Astrocyte (in vitro differentiated cells and primary cell): ENCODE data around the gene TEX101. TPM values are rescaled to one million over a fixed set of nuclear protein-coding genes. Genes with fewer than 3 reads are reported as not detected.
A peak's percentile ranks its signal among the peaks of the same experiment; 100 is the strongest.

Experiments
- DNase-seq: peaks from one replicate; pipeline ENCODE4 v3.0.0-alpha.2; 2010; ENCODE audit warnings: low read depth
- FAIRE-seq: peaks from 2 replicates; lab custom pipeline; 2011; peaks lifted over from hg19 to GRCh38; lab: Jason Lieb, UNC
- H2AFZ ChIP-seq: 2 replicates; pipeline ENCODE4 v1.6.0; 2012; ENCODE audit warnings: low read depth, low read length, inconsistent platforms
- H3K27ac ChIP-seq: 2 replicates; pipeline ENCODE4 v1.5.1; 2011; ENCODE audit warnings: low read depth, low read length, inconsistent platforms
- H3K27me3 ChIP-seq: 2 replicates; pipeline ENCODE4 v1.6.0; 2011; ENCODE audit warnings: low read length, inconsistent platforms; ENCODE audit not compliant: insufficient read depth
- H3K36me3 ChIP-seq: 2 replicates; pipeline ENCODE4 v1.5.1; 2011; ENCODE audit warnings: low read length, inconsistent platforms; ENCODE audit not compliant: insufficient read depth
- H3K4me1 ChIP-seq: 2 replicates; pipeline ENCODE4 v1.5.1; 2011; ENCODE audit warnings: low read length, inconsistent platforms; ENCODE audit not compliant: insufficient read depth
- H3K4me2 ChIP-seq: 2 replicates; pipeline ENCODE4 v1.6.0; 2012; ENCODE audit warnings: low read length, inconsistent platforms
- H3K4me3 ChIP-seq: 2 replicates; pipeline ENCODE4 v1.5.1; 2011; ENCODE audit warnings: low read depth, mild to moderate bottlenecking, low read length, inconsistent platforms; ENCODE audit not compliant: insufficient read depth
- H3K79me2 ChIP-seq: 2 replicates; pipeline ENCODE4 v1.6.0; 2012; ENCODE audit warnings: mild to moderate bottlenecking, low read length, inconsistent platforms; ENCODE audit not compliant: insufficient read depth
- H3K9ac ChIP-seq: 2 replicates; pipeline ENCODE4 v1.6.0; 2012; ENCODE audit warnings: mild to moderate bottlenecking, low read length, inconsistent platforms
- H3K9me3 ChIP-seq: 2 replicates; pipeline ENCODE4 v1.5.1; 2012; ENCODE audit warnings: low read depth, mild to moderate bottlenecking, low read length, inconsistent platforms; ENCODE audit not compliant: insufficient read depth
- H4K20me1 ChIP-seq: 2 replicates; pipeline ENCODE4 v1.6.0; 2012; ENCODE audit warnings: low read length, inconsistent platforms; ENCODE audit not compliant: insufficient read depth
- H3K27ac Mint-ChIP-seq: one replicate; pipeline ENCODE4 v1.8.0; 2021; ENCODE audit warnings: mild to moderate bottlenecking, mixed read lengths; ENCODE audit not compliant: unreplicated experiment
- H3K27me3 Mint-ChIP-seq: one replicate; pipeline ENCODE4 v1.8.0; 2021; ENCODE audit warnings: low read depth, mixed read lengths; ENCODE audit not compliant: unreplicated experiment
- H3K36me3 Mint-ChIP-seq: one replicate; pipeline ENCODE4 v1.8.0; 2021; ENCODE audit warnings: low read depth, mixed read lengths; ENCODE audit not compliant: unreplicated experiment
- H3K4me1 Mint-ChIP-seq: one replicate; pipeline ENCODE4 v1.8.0; 2021; ENCODE audit warnings: low read depth, mixed read lengths; ENCODE audit not compliant: unreplicated experiment
- H3K4me3 Mint-ChIP-seq: one replicate; pipeline ENCODE4 v1.8.0; 2021; ENCODE audit warnings: mild to moderate bottlenecking, moderate library complexity, mixed read lengths; ENCODE audit not compliant: unreplicated experiment
- H3K9me3 Mint-ChIP-seq: one replicate; pipeline ENCODE4 v1.8.0; 2021; ENCODE audit warnings: mild to moderate bottlenecking, mixed read lengths; ENCODE audit not compliant: unreplicated experiment
- EZH2 ChIP-seq: IDR thresholded peaks from 2 replicates; pipeline ENCODE4 v1.6.1; 2012; ENCODE audit warnings: mild to moderate bottlenecking, low read length, inconsistent platforms; ENCODE audit not compliant: insufficient read depth
- total RNA-seq: library from RNA; stranded (reverse); gene quantifications from 2 replicates; pipeline ENCODE4 v1.2.1, GENCODE V29; 2021
- TF ChIP-seq, protein P1 (sequence below): IDR thresholded peaks from 2 replicates; pipeline ENCODE4 v1.5.1; 2011; ENCODE audit warnings: low read depth, mild to moderate bottlenecking, inconsistent platforms, low read length, moderate library complexity; ENCODE audit not compliant: insufficient read depth

TEX101 gene
- total RNA-seq, 1 donor from 2014 or later, result not detected

DNA sequence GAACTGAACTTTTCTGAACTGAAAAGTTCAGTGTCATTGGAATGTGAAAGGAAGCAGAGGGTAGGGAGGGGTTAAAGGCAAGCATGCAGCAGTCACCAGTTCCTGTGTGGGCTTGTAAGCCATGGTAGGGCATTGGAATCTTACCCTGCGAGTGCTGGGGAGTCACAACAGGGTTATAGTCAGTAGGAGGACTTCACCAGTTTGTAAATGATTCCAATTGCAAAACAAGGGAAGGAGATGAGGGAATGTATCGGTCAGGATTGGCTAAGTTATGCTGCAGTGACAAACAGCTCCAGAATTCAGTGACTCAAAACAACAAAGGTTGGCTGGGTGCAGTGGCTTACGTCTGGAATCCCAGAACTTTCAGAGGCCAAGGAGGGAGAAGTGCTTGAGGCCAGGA lies 37.9 kb downstream of the TEX101 start:
- no peaks in the 10 kb centered on the region for H3K27me3 ChIP-seq
- FAIRE-seq (no peak), DNase-seq (no peak)
- H4K20me1 ChIP-seq, result no peaks in the 10 kb centered on the region
- H3K4me3 ChIP-seq, result no peak overlapping the region
- H3K79me2 ChIP-seq, result no peaks in the 10 kb centered on the region
- Mint-ChIP-seq H3K4me3 (no peak overlapping the region), H3K9me3 (peaks cover 7% of the 10 kb centered on the region), H3K4me1 (peaks cover 2% of the 10 kb centered on the region), H3K27me3 (peaks cover 14% of the 10 kb centered on the region), H3K36me3 (no peaks in the 10 kb centered on the region), H3K27ac (no peak overlapping the region)
- H3K9me3 ChIP-seq, result peaks cover 5% of the 10 kb centered on the region
- no peak overlapping the region for H2AFZ ChIP-seq
- TF ChIP-seq, protein P1, sequence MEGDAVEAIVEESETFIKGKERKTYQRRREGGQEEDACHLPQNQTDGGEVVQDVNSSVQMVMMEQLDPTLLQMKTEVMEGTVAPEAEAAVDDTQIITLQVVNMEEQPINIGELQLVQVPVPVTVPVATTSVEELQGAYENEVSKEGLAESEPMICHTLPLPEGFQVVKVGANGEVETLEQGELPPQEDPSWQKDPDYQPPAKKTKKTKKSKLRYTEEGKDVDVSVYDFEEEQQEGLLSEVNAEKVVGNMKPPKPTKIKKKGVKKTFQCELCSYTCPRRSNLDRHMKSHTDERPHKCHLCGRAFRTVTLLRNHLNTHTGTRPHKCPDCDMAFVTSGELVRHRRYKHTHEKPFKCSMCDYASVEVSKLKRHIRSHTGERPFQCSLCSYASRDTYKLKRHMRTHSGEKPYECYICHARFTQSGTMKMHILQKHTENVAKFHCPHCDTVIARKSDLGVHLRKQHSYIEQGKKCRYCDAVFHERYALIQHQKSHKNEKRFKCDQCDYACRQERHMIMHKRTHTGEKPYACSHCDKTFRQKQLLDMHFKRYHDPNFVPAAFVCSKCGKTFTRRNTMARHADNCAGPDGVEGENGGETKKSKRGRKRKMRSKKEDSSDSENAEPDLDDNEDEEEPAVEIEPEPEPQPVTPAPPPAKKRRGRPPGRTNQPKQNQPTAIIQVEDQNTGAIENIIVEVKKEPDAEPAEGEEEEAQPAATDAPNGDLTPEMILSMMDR, result no peak
- no peak for TF ChIP-seq EZH2
- H3K36me3 ChIP-seq, result no peaks in the 10 kb centered on the region
- no peaks in the 10 kb centered on the region for H3K4me1 ChIP-seq
- H3K9ac ChIP-seq, result no peak overlapping the region
- H3K4me2 ChIP-seq, result no peak overlapping the region
- no peak overlapping the region for H3K27ac ChIP-seq

DNA sequence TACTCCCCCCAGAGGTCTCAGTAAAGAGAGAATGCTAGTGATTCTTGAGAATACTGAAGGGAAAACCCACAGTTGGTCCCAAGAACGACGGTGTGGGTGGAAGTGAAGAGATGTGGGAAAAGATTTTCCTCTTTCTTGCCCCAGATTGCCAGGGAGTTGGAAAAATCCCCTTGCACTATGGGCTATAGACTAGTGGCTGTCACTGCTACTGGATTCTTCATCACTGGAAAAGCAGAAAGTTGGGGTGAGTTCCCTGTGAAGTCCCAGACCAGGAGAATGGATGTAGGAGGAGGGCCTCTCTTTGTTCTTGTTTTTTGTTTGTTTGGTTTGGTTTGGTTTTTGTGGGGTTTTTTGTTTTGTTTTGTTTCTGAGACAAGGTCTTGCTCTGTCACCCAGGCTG lies 39.3 kb downstream of the TEX101 start:
- H3K4me3 Mint-ChIP-seq, result no peak overlapping the region
- H3K36me3 Mint-ChIP-seq, result no peaks in the 10 kb centered on the region
- H3K4me1 Mint-ChIP-seq, result peaks cover 2% of the 10 kb centered on the region
- TF ChIP-seq, protein P1, result no peak
- no peak for TF ChIP-seq EZH2
- no peak overlapping the region for H3K27ac Mint-ChIP-seq
- DNase-seq (no peak), FAIRE-seq (no peak)
- no peaks in the 10 kb centered on the region for H4K20me1 ChIP-seq
- H3K4me1 ChIP-seq, result no peaks in the 10 kb centered on the region
- H3K9ac ChIP-seq, result no peak overlapping the region
- no peak overlapping the region for H2AFZ ChIP-seq
- peaks cover 5% of the 10 kb centered on the region for H3K9me3 ChIP-seq
- H3K4me2 ChIP-seq, result no peak overlapping the region
- no peak overlapping the region for H3K27ac ChIP-seq
- H3K4me3 ChIP-seq, result no peak overlapping the region
- no peaks in the 10 kb centered on the region for H3K27me3 ChIP-seq
- H3K36me3 ChIP-seq, result no peaks in the 10 kb centered on the region
- peaks cover 7% of the 10 kb centered on the region for H3K9me3 Mint-ChIP-seq
- H3K79me2 ChIP-seq, result no peaks in the 10 kb centered on the region
- peaks cover 17% of the 10 kb centered on the region for H3K27me3 Mint-ChIP-seq

DNA sequence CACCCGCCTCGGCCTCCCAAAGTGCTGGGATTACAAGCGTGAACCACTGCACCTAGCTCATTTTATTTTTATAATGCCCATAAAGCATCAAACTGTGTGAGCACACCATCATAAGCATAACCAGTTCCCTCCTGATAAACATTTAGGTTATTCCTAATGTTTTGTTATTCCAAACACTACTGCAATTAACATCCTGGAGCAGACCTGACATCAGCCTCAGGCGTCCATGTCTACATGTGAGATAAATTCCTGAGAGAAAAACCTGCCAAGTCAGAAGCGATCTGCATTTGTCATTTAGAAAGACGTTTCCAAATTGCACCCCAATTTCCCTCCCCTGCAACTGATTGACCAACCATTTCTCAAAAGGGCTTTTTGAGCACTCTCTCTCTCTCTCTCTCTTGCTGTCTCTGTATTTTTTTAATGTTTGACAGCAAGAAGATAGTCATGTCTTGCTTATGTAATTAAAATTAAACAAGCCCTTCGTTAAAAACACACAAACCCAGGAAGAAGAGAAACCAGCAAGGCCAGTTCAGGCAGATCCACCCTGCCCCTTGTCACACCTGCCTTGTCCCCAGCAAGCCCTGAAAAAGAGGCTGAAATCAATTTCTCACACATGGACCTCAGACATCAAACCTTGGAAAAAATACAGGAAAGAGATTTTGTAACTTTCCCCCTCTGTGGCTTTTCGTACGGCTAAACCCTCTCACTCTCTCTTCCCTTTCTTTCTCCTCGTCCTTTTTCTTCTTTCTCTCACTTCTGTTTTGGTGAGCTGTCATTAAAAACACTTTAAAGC lies 40.8 kb downstream of the TEX101 start:
- Histone ChIP-seq H3K9ac (no peak overlapping the region), H3K4me2 (no peak overlapping the region), H3K27ac (no peak overlapping the region), H3K4me1 (no peaks in the 10 kb centered on the region), H3K27me3 (no peaks in the 10 kb centered on the region), H3K9me3 (peaks cover 5% of the 10 kb centered on the region), H3K4me3 (no peak overlapping the region), H4K20me1 (no peaks in the 10 kb centered on the region), H2AFZ (no peak overlapping the region), H3K36me3 (no peaks in the 10 kb centered on the region), H3K79me2 (no peaks in the 10 kb centered on the region)
- H3K4me1 Mint-ChIP-seq, result peaks cover 2% of the 10 kb centered on the region
- peaks cover 7% of the 10 kb centered on the region for H3K9me3 Mint-ChIP-seq
- no peak overlapping the region for H3K4me3 Mint-ChIP-seq
- no peaks in the 10 kb centered on the region for H3K36me3 Mint-ChIP-seq
- FAIRE-seq, result no peak
- TF ChIP-seq EZH2, result no peak
- TF ChIP-seq, protein P1, result no peak
- H3K27me3 Mint-ChIP-seq, result peaks cover 23% of the 10 kb centered on the region
- DNase-seq, result no peak
- H3K27ac Mint-ChIP-seq, result peak overlapping the region; percentile 48
